Bone marrow (tissue), 2 donors: ENCODE data around the gene DYRK1A.
"Not testable (repeated sequence)": the region's sequence is repeated elsewhere in the genome, so short reads cannot be mapped to it uniquely, and the experiment has no call there.

Source experiments
- DNase-seq, 2 donors: peaks; one replicate each; lab custom pipeline; 2025; lab: John Stamatoyannopoulos, UW

The DYRK1A gene

GRCh38 chr21:37484535-37485474 lies 118.2 kb downstream of the DYRK1A start:
- DNase-seq: no peak

- no peak for DNase-seq
Measured at GRCh38 chr21:37489553-37489952, 123.0 kb downstream of the DYRK1A start.

GRCh38 chr21:37490084-37490483 lies 123.5 kb downstream of the DYRK1A start:
- DNase-seq: no peak

- DNase-seq: no peak
Measured at GRCh38 chr21:37496972-37497371, 130.4 kb downstream of the DYRK1A start.

- DNase-seq: no peak
Measured at GRCh38 chr21:37498664-37499063, 132.1 kb downstream of the DYRK1A start.

GRCh38 chr21:37502947-37503346 lies 136.4 kb downstream of the DYRK1A start:
- DNase-seq: no peak

GRCh38 chr21:37503848-37504467 lies 137.4 kb downstream of the DYRK1A start:
- DNase-seq: no peak

GRCh38 chr21:37505963-37506362 lies 139.4 kb downstream of the DYRK1A start:
- DNase-seq: no peak

GRCh38 chr21:37507716-37508115 lies 141.1 kb downstream of the DYRK1A start:
- no peak for DNase-seq

- DNase-seq: no peak
Measured at GRCh38 chr21:37508341-37508740, 141.8 kb downstream of the DYRK1A start.

- DNase-seq: no peak
Measured at GRCh38 chr21:37509802-37510393, 143.3 kb downstream of the DYRK1A start.

GRCh38 chr21:37511848-37512247 lies 145.3 kb downstream of the DYRK1A start:
- no peak for DNase-seq

- no peak for DNase-seq
Measured at GRCh38 chr21:37513383-37513782, 146.8 kb downstream of the DYRK1A start.

GRCh38 chr21:37514038-37514667 lies 147.6 kb downstream of the DYRK1A start:
- DNase-seq: no peak

GRCh38 chr21:37516998-37517397 lies 150.4 kb downstream of the DYRK1A start:
- DNase-seq: no peak

- no peak for DNase-seq
Measured at GRCh38 chr21:37520801-37521200, 154.2 kb downstream of the DYRK1A start.

- DNase-seq: no peak
Measured at GRCh38 chr21:37521658-37522057, 155.1 kb downstream of the DYRK1A start.

GRCh38 chr21:37522641-37523295 lies 156.2 kb downstream of the DYRK1A start:
- DNase-seq: no peak

- DNase-seq: not testable (repeated sequence)
Measured at GRCh38 chr21:37524944-37525343, 158.4 kb downstream of the DYRK1A start.

GRCh38 chr21:37525810-37526209 lies 159.2 kb downstream of the DYRK1A start:
- DNase-seq: no peak

- DNase-seq: no peak
Measured at GRCh38 chr21:37527103-37527502, 160.5 kb downstream of the DYRK1A start.

- DNase-seq: no peak
Measured at GRCh38 chr21:37527716-37528115, 161.1 kb downstream of the DYRK1A start.
